ENCODE results near the gene SRP54.

The SRP54 gene

DNA sequence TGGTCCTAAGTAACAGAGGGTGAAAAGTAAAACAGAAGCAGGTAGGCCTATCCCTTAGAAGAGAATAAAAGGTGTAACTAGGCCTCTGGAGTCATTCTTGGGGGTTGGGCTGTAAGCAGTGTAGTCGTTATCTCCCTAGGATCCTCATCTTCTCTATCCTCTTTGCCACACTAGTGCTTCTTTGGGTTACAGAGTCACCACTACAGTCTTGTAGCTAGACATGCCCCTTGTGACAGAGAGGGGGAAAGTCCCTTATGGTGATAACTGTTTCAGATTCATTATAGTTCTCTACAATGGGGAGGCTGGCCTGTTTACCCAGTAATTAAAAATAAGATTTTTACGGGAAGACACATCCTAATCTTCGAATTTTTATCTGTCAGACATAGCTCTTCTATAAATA is 16.4 kb upstream of the SRP54 start:
- no peak overlapping the region for H3K4me3 ChIP-seq (ENCODE audit: low read depth, low read length)
- no peak for TF ChIP-seq CTCF (IDR thresholded peaks at IDR 0.05; ENCODE audit: borderline replicate concordance, insufficient read depth, low read depth, low read length)

DNA sequence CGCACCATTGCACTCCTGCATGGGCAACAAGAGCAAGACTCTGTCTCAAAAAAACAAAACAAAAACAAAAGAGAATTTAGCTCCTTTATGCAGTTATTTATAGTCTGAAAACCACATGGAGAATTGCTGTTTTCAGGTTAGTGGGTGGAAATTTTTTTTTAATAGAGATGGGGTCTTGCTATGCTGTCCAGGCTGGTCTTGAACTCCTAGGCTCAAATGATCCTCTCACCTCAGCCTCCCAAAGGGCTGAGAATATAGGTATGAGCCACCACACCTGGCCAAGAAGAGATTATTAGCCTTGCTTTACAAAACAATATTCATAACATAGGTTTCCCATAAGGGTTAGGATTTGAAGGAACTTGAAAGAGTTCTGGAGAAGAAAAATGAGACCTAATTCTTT is 12.1 kb upstream of the SRP54 start:
- no peak for TF ChIP-seq CTCF (IDR thresholded peaks at IDR 0.05; ENCODE audit: borderline replicate concordance, insufficient read depth, low read depth, low read length)
- H3K4me3 ChIP-seq (ENCODE audit: low read depth, low read length): no peak overlapping the region

GRCh38 chr14:34971381-34971780 is 11.4 kb upstream of the SRP54 start:
- no peak overlapping the region for H3K4me3 ChIP-seq (ENCODE audit: low read depth, low read length)
- TF ChIP-seq CTCF (IDR thresholded peaks at IDR 0.05; ENCODE audit: borderline replicate concordance, insufficient read depth, low read depth, low read length): no peak

DNA sequence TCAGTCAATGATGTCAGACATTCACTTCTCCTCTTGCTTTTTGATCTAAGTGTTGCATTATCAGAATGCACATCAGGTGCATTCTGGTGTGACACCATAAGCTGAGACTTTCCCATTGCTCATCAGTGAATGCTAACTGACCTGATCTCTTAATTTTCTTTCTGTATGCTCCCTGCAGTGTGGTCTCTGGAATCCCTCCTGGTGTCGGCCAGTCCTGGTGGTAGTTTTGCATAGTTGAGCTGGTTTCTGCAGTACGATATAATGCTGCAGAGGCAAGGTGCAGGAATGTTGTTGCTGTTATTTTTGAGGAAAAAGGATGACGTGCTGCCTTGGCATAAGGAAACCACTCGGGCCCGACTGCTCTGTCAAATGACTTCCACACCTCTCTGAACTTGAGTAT is 11.0 kb upstream of the SRP54 start:
- H3K4me3 ChIP-seq (ENCODE audit: low read depth, low read length): no peak overlapping the region
- no peak for TF ChIP-seq CTCF (IDR thresholded peaks at IDR 0.05; ENCODE audit: borderline replicate concordance, insufficient read depth, low read depth, low read length)

GRCh38 chr14:34978444-34978843 is 4.3 kb upstream of the SRP54 start:
- TF ChIP-seq CTCF (IDR thresholded peaks at IDR 0.05; ENCODE audit: borderline replicate concordance, insufficient read depth, low read depth, low read length): no peak
- no peak overlapping the region for H3K4me3 ChIP-seq (ENCODE audit: low read depth, low read length)

DNA sequence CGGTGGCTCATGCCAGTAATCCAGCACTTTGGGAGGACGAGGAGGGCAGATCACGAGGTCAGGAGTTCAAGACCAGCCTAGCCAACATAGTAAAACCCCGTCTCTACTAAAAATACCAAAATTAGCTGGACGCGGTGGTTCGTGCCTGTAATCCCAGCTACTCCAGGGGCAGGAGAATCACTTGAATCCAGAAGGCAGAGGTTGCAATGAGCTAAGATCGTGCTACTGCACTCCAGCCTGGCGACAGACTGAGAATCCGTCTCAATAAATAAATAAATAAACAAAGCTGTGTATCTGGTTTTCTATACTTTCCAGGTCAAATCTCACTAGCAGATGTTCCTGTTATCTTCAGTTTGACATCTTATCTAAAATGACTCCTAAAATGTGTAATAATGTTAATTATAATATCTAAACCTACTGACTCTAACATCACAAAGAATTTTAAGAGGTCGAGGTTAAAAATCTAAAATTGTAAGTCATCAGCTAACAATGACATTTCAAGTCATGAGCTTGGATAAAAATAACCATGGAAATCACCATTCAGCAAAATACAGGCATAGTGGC is 2.4 kb upstream of the SRP54 start:
- peak overlapping the region; percentile 6 for H3K4me3 ChIP-seq (ENCODE audit: low read depth, low read length)
- TF ChIP-seq CTCF (IDR thresholded peaks at IDR 0.05; ENCODE audit: borderline replicate concordance, insufficient read depth, low read depth, low read length): no peak

- peak overlapping the region; percentile 56 for H3K4me3 ChIP-seq (ENCODE audit: low read depth, low read length)
- TF ChIP-seq CTCF (IDR thresholded peaks at IDR 0.05; ENCODE audit: borderline replicate concordance, insufficient read depth, low read depth, low read length): no peak
Measured at GRCh38 chr14:34981743-34982420, 910 bp upstream of the SRP54 start.

All from GM12875 (cell line).